ENCODE measurements around the gene AUTS2.

AUTS2 gene

DNA sequence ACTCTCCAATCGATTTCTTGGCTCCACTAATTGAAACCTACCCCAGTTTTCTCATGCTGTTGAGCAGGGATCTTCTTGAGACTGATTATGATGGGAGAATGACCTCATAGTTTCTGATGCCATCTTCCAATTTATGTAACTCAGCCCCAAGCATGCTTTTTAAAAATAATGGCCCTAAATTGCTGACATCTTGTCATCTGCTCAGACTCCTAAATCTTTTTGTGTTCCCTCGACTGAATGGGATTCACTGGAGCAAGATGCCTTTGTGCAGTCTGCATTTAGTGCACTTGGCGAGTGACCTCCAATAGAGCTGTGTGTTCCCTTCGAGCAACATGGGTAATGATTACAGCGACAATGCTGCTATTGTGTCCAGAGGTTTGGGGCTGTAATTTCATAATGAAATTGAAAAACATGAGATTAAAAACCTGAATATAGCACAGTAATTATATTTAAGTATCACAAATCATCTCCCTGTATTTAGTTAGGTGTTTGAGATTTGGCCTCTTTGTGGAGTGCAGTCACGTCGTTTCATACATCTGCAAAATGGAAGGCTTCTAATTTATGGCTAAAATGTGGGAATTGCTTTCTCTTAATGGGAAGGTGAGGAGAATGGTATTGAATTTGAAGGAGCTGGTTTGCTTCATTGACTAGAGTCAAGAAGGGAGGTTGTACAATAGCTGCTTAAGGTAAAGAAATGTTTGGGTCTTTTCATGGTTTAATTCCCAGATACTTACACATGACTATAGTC lies 192.9 kb downstream of the AUTS2 start:
- no peak for DNase-seq (ENCODE audit: low read depth)

DNA sequence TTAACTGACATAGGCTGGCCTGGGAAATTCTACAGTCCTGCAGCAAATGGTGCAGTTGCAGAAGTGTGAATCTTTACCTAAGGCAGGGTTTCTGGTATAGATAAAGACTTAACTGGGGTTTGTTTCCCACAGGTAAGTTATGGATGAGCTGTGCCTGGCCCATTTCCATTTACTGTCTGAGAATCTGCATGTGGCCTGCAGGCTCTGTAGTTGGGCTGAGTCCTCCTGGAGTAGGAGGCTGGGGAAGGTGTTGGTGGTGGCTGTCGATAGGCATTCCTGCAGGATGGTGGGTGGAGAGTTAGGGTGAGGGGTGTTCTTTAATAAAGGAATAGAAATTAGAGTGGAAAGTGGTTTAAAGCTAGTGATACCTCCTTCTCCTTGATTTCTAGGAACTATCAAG lies 193.5 kb downstream of the AUTS2 start:
- DNase-seq (ENCODE audit: low read depth): no peak

DNA sequence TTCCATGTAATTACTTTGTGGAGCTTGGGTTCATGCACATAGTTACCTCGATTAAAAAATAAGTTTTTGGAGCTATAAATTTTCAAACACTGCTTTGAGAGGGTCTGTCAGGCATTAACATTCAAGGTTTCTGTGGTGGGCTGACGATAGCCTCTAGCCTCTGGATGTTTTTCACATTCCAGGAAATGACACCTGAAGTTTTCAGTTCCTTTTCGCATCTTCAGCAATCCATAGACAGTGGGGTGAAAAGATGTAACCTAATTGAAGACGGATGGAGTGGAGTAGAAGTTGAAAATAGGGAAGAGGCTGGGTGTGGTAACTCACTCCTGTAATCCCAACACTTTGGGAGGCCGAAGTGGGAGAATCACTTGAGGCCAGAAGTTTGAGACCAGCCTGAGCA lies 197.7 kb downstream of the AUTS2 start:
- DNase-seq (ENCODE audit: low read depth): no peak

DNA sequence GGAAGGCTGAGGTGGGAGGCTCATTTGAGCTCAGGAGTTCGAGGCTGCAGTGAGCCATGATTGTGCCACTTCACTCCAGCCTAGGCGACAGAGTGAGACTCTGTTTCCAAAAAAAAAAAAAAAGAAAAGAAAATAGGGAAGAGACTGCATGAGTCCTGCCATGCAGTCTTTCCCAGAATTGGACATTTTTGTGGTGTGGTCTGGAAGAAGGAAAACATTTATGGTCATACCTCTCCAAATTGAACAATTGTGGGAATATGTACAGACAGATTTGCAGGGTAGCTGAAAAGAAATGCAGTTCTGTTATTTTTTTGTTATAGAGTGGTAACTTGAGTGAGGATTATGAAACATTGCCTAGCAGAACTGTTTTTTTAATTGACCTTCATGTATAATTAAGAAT lies 198.1 kb downstream of the AUTS2 start:
- no peak for DNase-seq (ENCODE audit: low read depth)

DNA sequence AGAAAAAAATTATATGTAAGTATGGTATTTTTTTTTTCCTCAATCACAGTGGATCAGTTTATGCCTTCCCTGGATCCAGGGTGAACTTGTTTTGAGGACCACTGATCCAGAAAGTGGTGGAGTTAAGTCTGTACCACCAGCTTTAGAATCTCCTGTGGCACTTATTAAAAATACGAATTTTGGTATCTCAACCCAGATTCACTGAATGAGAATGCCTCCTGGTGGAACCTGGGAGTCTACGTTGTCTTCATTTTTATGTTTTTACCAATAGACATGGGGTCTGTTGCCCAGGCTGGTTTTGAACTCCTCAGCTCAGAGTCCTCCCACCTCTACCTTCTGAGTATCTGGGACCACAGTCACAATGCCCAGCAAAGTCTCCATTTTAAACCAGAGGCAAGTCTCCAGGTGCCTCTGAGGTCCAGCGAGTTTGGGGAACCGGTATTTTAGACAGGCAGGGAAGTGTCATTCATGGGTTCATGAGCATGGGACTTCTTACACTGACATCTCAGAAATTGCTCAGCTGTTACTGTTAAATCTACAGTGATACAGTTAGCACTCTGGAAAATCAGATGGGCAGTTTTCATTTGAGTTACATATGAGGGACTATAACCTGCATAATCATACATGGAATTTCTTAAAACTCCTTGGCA lies 200.9 kb downstream of the AUTS2 start:
- DNase-seq (ENCODE audit: low read depth): no peak

DNA sequence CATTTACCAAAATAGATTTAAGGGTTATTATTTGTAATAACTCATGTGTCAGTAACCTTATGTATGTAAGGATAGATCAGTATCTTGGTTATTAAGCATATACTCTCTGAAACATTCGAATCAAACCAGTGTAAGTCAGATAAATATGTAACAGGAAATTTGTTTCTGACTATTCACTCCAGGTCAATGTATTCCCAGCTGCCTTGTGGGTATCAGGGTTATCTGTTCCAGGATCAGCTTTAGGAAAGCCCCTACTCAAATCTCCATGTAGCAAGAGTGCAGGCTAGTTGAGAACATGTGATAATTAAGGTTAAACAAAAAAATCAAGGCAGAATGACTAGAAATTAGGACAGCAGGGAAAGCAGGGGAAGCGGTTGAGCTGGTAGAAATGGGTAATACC lies 201.7 kb downstream of the AUTS2 start:
- no peak for DNase-seq (ENCODE audit: low read depth)

DNA sequence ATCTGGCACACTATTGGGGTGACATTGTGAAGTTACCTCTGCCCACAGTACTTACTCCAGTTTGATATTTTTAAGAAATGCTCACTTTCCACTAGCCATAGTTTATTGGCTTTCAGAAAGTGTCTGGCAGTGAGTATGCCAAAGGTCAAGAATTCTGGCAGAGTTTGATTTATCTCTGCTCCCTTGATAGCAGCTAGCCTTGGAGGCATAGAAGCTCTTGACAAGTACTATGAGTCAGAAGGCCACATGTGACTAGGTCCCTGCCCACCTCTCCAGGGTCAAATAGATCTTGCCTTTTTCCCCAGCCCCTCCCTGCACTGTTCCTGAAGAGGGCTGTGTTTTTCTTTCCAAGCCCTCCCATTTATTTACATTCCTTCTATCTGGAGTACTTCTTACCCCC lies 202.2 kb downstream of the AUTS2 start:
- DNase-seq (ENCODE audit: low read depth): no peak

DNA sequence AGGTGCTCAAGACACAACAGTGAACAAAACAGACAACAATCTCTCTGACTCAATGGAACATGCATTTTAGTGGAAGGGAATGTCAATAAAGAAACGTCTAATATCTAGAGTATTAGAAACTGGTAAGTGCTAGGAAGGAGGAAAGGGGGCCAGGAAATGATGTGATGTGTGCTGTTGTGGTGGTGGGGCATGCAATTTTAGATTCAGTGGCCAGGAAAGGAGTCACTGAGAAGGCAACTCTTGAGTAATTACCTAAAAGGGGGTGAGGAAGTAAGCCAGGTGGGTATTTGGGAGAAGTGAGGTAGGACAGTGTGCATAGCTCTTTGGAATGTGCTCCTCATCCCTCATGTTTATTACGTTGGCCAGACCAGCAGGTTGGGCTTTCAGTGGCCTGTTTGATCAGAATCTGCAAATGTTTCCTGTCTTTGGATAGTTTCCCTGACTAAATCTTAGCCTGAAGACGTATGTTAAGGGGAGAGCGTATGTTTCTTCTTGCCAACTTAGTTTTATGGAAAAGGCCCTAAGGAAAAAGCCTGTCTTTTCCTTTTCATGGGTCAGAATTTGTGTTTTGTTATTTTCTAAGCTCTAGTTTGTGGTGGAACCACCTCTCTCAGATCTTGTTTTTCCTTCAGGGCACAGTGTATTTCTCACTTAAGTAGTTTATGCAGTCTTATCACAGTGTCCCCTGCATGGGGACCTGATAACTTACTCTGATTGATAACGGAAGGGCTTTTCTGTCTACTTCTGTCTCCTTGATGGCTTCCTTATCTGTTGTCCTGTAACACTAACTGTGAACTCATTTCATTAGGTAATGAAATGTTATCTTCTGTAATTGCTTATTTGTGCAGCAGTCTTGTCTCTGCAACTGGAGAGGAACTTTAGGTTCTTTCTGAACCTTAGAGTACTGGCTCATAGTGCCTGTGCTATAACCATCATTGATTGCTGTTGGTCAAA lies 203.7 kb downstream of the AUTS2 start:
- no peak for DNase-seq (ENCODE audit: low read depth)

DNA sequence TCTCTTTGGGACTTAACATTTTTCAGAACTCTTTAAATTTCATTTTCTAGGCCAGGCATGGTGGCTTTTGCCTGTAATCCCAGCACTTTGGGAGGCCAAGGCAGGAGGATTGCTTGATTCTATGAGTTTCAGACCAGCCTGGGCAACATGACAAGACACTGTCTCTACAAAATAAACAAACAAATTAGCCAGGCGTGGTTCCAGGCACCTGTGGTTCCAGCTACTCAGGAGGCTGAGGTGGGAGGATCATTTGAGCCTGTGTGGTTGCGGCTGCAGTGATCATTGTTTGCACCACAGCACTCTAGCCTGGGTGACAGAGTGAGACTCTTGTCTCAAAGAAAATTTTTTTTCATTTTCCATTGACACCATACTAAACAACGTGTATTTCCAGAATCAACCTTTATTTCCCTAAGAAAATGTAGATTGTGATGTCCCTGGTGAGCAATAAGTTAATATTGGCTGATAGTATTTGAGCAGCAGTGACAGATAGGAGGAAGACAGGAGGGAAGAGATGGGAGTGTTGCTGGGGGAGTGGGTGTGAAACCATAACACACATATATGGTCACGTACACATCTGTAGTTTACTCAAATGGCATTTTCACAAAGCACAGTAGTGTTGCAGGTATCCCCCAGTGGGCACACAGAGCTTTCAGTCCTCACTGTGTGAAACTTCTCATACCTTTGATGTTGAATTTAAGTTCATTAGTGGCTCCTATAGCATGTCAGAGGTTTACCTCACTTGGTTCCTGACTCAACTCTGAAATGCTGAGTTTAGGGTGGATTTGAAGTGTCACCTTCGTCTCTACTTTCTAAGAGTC lies 205.6 kb downstream of the AUTS2 start:
- DNase-seq (ENCODE audit: low read depth): no peak

DNA sequence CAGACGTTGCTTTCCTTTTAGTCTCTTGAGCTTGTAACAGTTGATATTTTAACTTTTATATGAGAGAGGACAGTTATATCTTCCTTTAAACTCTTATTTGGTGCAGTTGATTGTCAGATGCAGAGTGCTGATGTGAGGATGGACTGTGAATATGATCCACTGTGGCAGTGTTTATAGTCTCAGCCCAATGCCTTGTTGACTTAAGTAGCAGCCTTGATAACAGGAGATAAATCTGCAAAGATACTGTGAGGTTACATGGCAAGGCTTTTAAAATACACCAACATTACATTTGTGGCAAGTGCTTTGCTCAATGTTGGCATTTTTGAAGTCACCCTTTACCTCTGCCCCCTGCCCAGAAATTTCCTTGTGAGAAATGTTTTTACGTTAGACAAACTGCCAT lies 206.7 kb downstream of the AUTS2 start:
- DNase-seq (ENCODE audit: low read depth): no peak

DNA sequence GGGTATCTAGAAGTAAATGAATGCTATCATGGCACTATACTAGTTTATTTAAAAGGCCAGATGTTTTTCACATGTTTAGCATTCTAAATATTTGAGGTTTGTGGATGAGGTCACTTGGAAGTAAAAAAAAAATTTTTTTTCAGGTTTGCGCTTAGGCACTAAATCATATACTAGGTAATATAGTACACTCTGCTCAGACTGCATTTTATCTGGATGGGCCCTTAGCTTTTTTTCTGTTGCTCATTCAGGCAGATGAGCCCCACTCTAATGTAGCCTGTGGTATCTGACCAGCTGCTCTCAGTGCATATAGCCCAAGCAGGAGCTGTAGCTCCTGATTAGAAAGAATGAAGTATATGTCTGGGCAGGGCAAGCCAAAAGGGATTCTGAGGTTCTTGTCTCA lies 210.1 kb downstream of the AUTS2 start:
- no peak for DNase-seq (ENCODE audit: low read depth)

DNA sequence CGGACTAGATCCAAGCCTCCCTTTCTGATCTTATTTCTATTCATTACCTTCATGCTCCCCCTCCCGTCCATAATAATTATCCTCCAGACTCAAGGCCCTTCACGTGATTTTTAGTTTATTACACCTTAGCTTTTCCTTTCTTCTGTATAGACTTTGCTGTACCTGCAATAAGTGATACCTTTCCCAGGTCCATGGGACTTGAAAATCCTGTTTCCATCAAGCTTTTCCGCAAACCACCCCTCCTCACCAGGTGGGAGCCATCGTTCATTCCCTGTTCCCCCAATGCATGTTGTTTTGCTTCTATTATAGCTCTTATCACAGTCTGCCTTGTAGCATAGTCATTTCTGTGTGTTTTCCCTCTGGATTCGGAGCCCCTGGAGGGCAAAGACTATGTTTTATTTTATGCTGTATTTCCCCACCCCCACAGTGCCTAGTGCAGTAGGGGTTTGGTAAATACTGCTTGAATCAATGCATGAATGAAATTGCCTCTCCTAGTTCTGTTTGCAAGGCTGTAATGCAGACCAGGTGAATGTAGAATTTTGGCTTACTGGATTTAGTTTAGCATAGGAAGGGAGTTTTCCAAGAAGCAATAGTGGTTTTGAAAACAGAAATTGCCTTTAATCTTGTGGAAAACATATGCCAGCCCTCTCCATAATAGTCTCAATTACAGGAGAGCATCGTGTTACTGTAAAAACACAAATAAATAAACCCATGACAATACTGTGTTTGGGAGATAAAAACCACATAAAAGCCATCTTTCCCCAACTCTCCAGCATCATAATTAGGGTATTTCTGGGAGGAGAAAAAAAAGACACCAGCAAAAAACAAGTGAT lies 213.4 kb downstream of the AUTS2 start:
- DNase-seq (ENCODE audit: low read depth): no peak

DNA sequence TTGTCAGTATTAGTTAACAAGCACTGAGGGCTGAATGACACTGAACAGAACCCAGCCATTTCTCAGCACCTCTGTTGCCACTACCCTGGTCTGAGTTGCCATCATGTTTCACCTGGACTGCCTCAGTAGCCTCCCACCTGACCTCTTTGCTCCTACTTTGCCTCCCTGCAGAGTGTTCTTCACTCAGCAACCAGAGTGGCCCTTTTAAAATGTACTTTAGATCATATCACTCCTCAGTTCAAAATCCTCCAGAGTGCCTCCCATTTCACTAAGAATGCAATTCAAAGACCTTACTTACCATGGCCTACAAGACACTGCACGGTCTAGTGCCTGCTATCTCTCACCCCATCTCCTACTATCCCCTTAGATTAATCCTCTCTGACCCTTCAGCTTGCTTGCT lies 214.5 kb downstream of the AUTS2 start:
- no peak for DNase-seq (ENCODE audit: low read depth)

DNA sequence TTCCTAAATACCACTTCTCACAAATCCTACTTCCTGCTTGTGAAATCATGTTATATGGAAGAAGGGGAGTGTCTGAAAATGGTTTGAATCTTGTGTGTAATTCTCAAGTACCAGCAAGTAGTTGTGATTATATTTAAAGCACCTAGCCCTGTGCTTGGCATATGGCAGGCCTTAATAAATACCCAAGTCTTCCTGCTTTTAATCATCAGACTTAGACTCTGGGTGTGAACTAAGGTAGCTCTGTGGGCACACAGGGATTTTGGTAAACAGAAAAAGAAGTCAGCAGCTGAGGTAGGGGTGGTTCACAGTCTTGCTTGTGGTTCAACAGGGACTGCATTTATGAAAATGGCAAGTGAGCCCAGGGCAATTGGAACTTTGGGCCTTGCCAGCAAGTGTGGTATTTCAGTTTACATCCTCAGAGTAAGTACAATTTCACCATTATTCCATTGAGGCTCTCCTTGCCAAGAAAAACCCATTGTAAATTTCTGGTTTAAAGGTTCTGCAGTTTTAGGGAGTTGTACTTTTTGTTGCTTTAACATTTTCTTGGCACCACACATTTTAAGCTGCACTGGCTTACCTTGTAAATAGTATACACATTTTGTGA lies 215.5 kb downstream of the AUTS2 start:
- no peak for DNase-seq (ENCODE audit: low read depth)

DNA sequence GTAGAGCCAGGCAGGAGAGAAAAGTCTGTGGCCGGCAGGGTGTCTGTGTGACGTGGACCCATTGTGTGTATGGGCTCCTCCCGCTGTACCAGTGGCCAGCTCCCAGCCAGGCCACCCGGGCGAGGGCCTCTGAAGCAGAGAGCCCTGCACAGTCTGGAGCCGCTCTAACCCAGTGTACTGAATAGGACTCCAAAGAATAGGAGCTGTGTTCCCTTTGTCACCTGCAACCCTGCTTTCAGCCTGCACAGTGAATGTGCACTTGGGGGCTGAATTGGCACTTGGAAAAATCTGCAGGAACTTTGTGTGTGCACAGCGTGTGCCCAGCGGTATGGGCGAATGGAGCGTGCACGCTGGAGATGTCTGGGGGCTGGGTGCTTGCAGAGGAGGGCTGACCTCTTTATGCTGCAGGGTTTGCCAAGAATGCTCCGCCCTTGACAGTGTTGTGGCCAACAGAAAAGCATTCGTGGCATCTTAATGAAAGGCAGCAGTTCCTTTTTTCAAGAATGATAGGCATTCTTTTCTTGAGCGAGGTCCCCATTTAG lies 216.2 kb downstream of the AUTS2 start:
- no peak for DNase-seq (ENCODE audit: low read depth)

DNA sequence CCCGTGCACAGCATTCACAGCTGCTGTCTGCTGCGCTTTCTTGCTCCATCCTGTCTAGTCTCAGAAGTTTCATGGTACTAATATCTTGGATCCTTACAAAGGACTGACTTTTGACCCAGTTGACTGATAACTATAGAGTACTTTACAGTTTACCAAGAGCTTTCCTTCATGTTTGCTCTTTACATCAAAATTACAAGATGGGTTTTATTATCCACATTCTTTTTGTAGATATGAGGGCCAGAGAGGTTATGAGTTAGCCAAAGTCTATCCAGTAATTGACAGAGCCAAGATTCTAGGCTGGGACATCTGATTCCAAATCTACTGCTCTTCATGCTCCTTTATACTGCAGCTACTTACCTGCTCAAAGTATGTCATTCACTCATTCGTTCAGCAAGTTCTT lies 218.2 kb downstream of the AUTS2 start:
- DNase-seq (ENCODE audit: low read depth): no peak

DNA sequence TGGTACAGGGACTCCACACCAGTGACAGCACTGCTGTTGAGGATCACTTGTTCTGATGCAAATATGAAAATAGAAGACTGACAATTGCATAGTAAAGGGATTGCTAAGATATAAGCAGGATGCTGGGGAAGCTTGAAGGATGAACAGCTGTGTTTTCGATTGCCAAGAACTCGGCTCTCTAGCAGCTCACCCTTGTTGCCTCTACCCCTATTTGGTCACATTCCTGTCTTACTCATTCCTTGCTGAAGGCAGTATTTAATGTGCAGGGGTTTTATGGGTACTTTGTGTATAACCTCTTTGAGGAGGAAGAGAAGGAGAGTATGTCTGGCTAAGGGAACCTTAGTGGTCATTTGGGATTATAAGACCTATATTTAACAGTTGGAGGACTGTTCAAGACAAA lies 218.8 kb downstream of the AUTS2 start:
- DNase-seq (ENCODE audit: low read depth): no peak

DNA sequence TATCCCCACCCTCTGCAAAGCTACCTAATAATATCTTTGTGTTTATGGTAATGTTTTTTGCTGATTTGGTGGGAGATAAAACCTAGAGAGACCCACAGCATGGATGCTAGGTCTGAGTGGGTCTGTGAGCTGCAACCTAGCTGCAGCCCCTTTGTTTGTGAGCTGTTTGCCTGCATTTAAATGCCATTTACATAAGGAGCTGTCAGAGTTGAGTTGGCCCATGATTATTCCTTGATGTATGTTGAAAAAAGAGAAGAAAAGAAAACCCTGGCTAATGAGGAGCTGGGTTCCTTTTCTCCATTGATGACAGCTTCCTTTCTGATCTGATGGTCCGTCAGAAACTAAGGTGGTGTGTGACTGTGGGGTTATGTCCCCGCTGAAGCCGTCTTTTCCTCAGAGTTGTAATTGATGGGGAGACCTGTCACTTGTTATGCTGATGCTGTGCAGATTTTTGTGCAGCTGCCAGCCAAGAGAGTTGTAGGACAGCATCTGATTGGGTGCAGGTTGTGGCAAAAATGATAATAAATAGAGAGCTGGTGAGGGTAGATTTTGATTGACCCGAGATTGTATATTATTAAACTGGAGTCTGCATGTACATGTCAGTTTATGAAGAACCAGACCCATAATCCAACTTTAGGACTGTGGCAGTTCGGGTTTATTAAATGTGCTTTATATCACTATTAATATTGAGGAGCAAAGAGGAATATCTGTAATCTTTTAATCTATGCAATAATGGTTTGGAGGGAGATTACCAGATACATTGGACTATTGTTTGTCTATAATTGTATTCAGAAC lies 219.8 kb downstream of the AUTS2 start:
- DNase-seq (ENCODE audit: low read depth): no peak

DNA sequence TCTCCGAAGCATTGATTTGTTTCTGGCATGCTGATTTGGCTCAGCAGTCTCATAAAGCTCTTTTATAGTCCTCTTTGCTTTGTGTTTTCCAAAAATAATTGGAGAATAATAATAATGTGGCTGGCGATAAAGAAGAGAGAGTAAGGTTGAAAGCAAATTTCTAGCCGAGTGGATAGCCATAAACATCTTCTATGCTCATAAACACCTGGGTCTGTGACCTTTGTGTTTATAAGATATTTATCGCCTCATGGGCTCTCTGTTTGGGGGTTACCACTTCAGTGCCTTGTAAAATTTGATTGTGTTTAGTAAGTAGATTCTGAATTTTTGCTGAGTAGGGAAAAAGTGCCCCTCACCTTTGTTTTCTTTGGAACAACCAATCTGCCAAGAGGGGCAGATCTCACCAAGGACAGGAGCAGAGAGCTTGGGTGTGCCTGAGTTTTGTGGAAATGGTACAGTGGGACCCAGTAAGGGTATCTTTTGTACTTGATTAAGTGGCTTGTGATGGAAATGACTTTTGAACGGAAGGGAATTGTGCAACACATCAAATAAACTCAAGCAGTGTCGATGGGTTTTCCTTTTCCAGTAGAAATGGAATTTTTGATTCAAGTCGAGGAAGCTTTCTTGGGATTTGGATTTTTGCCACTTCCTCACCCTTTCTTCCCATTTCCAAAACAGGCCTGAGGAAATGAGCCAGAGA lies 220.5 kb downstream of the AUTS2 start:
- DNase-seq (ENCODE audit: low read depth): no peak
